Skeletal muscle tissue (tissue), 4 donors: ENCODE data around the gene CMSS1. TPM values are rescaled to one million over a fixed set of nuclear protein-coding genes. Genes with fewer than 3 reads are reported as not detected.

Source experiments
- H3K27ac ChIP-seq: one replicate; pipeline ENCODE4 v1.7.0; 2013; ENCODE audit warnings: mild to moderate bottlenecking, low read depth, low read length, inconsistent platforms
- H3K27me3 ChIP-seq, 3 donors: one replicate each; pipeline ENCODE4 v1.7.0; 2013; ENCODE audit warnings: low read length in 3 of 3; ENCODE audit not compliant: control insufficient read depth in 3 of 3, insufficient read depth in 3 of 3
- H3K36me3 ChIP-seq, 3 donors: one replicate each; pipeline ENCODE4 v1.7.0; 2013; ENCODE audit warnings: low read length in 3 of 3; ENCODE audit not compliant: control insufficient read depth in 3 of 3, insufficient read depth in 3 of 3
- H3K4me1 ChIP-seq, 3 donors: one replicate each; pipeline ENCODE4 v1.7.0; 2013; ENCODE audit warnings: low read length in 3 of 3, mild to moderate bottlenecking in 3 of 3; ENCODE audit not compliant: control insufficient read depth in 3 of 3, insufficient read depth in 3 of 3
- H3K4me3 ChIP-seq, 3 donors: one replicate each; pipeline ENCODE4 v1.7.0; 2013; ENCODE audit warnings: low read length in 3 of 3
- H3K9ac ChIP-seq, 3 donors: one replicate each; pipeline ENCODE4 v1.7.0; 2013; ENCODE audit warnings: low read length in 3 of 3, mild to moderate bottlenecking in 3 of 3, moderate library complexity in 2 of 3, low read depth in 1 of 3
- H3K9me3 ChIP-seq, 3 donors: one replicate each; pipeline ENCODE4 v1.7.0; 2013; ENCODE audit warnings: low read length in 3 of 3; ENCODE audit not compliant: control insufficient read depth in 3 of 3
- total RNA-seq: library from RNA; depleted of rRNA; stranded (reverse); fragments of >200 nt; gene quantifications from one replicate; pipeline ENCODE4 v1.2.3, GENCODE V29; 2014
- donor health status: Osteomylitis.

Gene CMSS1
- total RNA-seq, 1 donor from 2014 or later: 8.4 TPM

- H3K27ac ChIP-seq: peak overlapping the region; percentile 85
- no peak overlapping the region for H3K4me3 ChIP-seq
- H3K27me3 ChIP-seq: no peaks in the 10 kb centered on the region
- H3K9ac ChIP-seq: no peak overlapping the region
- peaks cover 47 to 61% (median 59%) of the 10 kb centered on the region in 3 donors for H3K4me1 ChIP-seq
- H3K36me3 ChIP-seq: no peaks in the 10 kb centered on the region
- H3K9me3 ChIP-seq: no peaks in the 10 kb centered on the region
These were observed 304.7 kb downstream of the CMSS1 start for GRCh38 chr3:100122321-100122720.

GRCh38 chr3:100123112-100123511, 305.4 kb downstream of the CMSS1 start:
- peaks cover 47 to 63% (median 61%) of the 10 kb centered on the region in 3 donors for H3K4me1 ChIP-seq
- no peaks in the 10 kb centered on the region for H3K9me3 ChIP-seq
- no peak overlapping the region for H3K4me3 ChIP-seq
- no peaks in the 10 kb centered on the region for H3K36me3 ChIP-seq
- H3K9ac ChIP-seq: no peak overlapping the region
- H3K27me3 ChIP-seq: no peaks in the 10 kb centered on the region
- H3K27ac ChIP-seq: peak overlapping the region; percentile 85

GRCh38 chr3:100124201-100124761, 306.6 kb downstream of the CMSS1 start:
- peaks cover 44 to 55% (median 55%) of the 10 kb centered on the region in 3 donors for H3K4me1 ChIP-seq
- H3K36me3 ChIP-seq: no peaks in the 10 kb centered on the region
- peak overlapping the region in 2 of 3 donors; percentile 71 for H3K9ac ChIP-seq
- H3K27ac ChIP-seq: peak overlapping the region; percentile 85
- H3K4me3 ChIP-seq: peak overlapping the region in 2 of 3 donors; percentile 36 to 44
- H3K27me3 ChIP-seq: no peaks in the 10 kb centered on the region
- H3K9me3 ChIP-seq: no peaks in the 10 kb centered on the region

- Histone ChIP-seq H3K36me3 (no peaks in the 10 kb centered on the region), H3K4me1 (peaks cover 36 to 45% (median 44%) of the 10 kb centered on the region in 3 donors), H3K9me3 (no peaks in the 10 kb centered on the region), H3K27me3 (no peaks in the 10 kb centered on the region), H3K27ac (peak overlapping the region; percentile 85), H3K4me3 (peak overlapping the region; percentile 36 to 49 (median 44)), H3K9ac (peak overlapping the region; percentile 28 to 71 (median 71))
These were observed 307.7 kb downstream of the CMSS1 start for GRCh38 chr3:100125161-100125938.

- peaks cover 28 to 33% (median 32%) of the 10 kb centered on the region in 3 donors for H3K4me1 ChIP-seq
- H3K36me3 ChIP-seq: no peaks in the 10 kb centered on the region
- no peaks in the 10 kb centered on the region for H3K9me3 ChIP-seq
- H3K27ac ChIP-seq: no peak overlapping the region
- no peak overlapping the region for H3K4me3 ChIP-seq
- no peak overlapping the region for H3K9ac ChIP-seq
- H3K27me3 ChIP-seq: no peaks in the 10 kb centered on the region
These were observed 310.1 kb downstream of the CMSS1 start for GRCh38 chr3:100127792-100128191.

- Histone ChIP-seq H3K4me1 (peaks cover 23 to 26% (median 25%) of the 10 kb centered on the region in 3 donors), H3K4me3 (no peak overlapping the region), H3K9ac (no peak overlapping the region), H3K36me3 (no peaks in the 10 kb centered on the region), H3K27ac (no peak overlapping the region), H3K27me3 (no peaks in the 10 kb centered on the region), H3K9me3 (no peaks in the 10 kb centered on the region)
These were observed 310.9 kb downstream of the CMSS1 start for GRCh38 chr3:100128565-100128964.

GRCh38 chr3:100129941-100130340, 312.3 kb downstream of the CMSS1 start:
- Histone ChIP-seq H3K4me3 (no peak overlapping the region), H3K27me3 (no peaks in the 10 kb centered on the region), H3K9ac (no peak overlapping the region), H3K4me1 (peaks cover 11 to 13% (median 12%) of the 10 kb centered on the region in 3 donors), H3K36me3 (no peaks in the 10 kb centered on the region), H3K27ac (no peak overlapping the region), H3K9me3 (no peaks in the 10 kb centered on the region)

GRCh38 chr3:100131241-100131640, 313.6 kb downstream of the CMSS1 start:
- Histone ChIP-seq H3K4me3 (no peak overlapping the region), H3K4me1 (peaks cover 0 to 4% (median 1%) of the 10 kb centered on the region in 3 donors), H3K27ac (no peak overlapping the region), H3K36me3 (no peaks in the 10 kb centered on the region), H3K9ac (no peak overlapping the region), H3K27me3 (no peaks in the 10 kb centered on the region), H3K9me3 (no peaks in the 10 kb centered on the region)

- Histone ChIP-seq H3K4me1 (peaks cover 0 to 5% (median 0%) of the 10 kb centered on the region in 3 donors), H3K4me3 (no peak overlapping the region), H3K27me3 (no peaks in the 10 kb centered on the region), H3K9me3 (no peaks in the 10 kb centered on the region), H3K27ac (peak overlapping the region; percentile 62), H3K36me3 (no peaks in the 10 kb centered on the region), H3K9ac (no peak overlapping the region)
These were observed 319.3 kb downstream of the CMSS1 start for GRCh38 chr3:100136921-100137320.

GRCh38 chr3:100140976-100141375, 323.3 kb downstream of the CMSS1 start:
- no peaks in the 10 kb centered on the region for H3K36me3 ChIP-seq
- H3K9me3 ChIP-seq: peaks cover 0 to 3% (median 2%) of the 10 kb centered on the region in 3 donors
- H3K27me3 ChIP-seq: no peaks in the 10 kb centered on the region
- no peak overlapping the region for H3K27ac ChIP-seq
- peaks cover 0 to 5% (median 0%) of the 10 kb centered on the region in 3 donors for H3K4me1 ChIP-seq
- H3K9ac ChIP-seq: no peak overlapping the region
- H3K4me3 ChIP-seq: no peak overlapping the region
